Hepatocyte (in vitro differentiated cells): ENCODE results near the gene LHB. TPM values are rescaled to one million over a fixed set of nuclear protein-coding genes. Genes with fewer than 3 reads are reported as not detected.
A peak's percentile ranks its signal among the peaks of the same experiment; 100 is the strongest.
"Not testable (repeated sequence)": the region's sequence is repeated elsewhere in the genome, so short reads cannot be mapped to it uniquely, and the experiment has no call there.

Source experiments
- DNase-seq: peaks from one replicate; pipeline ENCODE4 v3.0.0-alpha.2; 2016; ENCODE audit warnings: low spot score
- H2AFZ ChIP-seq: fragments of 200-600 bp; sonication (generic); 2 replicates; pipeline ENCODE4 v1.6.0; 2016; ENCODE audit warnings: antibody characterized with exemption, mild to moderate bottlenecking
- H3K27ac ChIP-seq: fragments of 200-600 bp; sonication (generic); 2 replicates; pipeline ENCODE4 v1.5.1; 2016; ENCODE audit warnings: mild to moderate bottlenecking
- H3K27me3 ChIP-seq: fragments of 200-600 bp; sonication (generic); 2 replicates; pipeline ENCODE4 v1.6.1; 2016
- H3K36me3 ChIP-seq: fragments of 200-600 bp; sonication (generic); replicated peaks from 2 replicates; pipeline ENCODE4 v1.5.1; 2016; ENCODE audit warnings: low read depth; ENCODE audit not compliant: insufficient read depth
- H3K4me1 ChIP-seq: fragments of 200-600 bp; sonication (generic); 2 replicates; pipeline ENCODE4 v1.5.1; 2016; ENCODE audit warnings: mild to moderate bottlenecking, moderate library complexity; ENCODE audit not compliant: insufficient read depth
- H3K4me2 ChIP-seq: fragments of 200-600 bp; sonication (generic); 2 replicates; pipeline ENCODE4 v1.6.0; 2016
- H3K4me3 ChIP-seq: fragments of 200-600 bp; sonication (generic); 2 replicates; pipeline ENCODE4 v1.5.1; 2016; ENCODE audit warnings: mild to moderate bottlenecking
- H3K79me2 ChIP-seq: fragments of 200-600 bp; sonication (generic); 2 replicates; pipeline ENCODE4 v1.6.0; 2017; ENCODE audit warnings: mild to moderate bottlenecking
- H3K9me2 ChIP-seq: fragments of 200-600 bp; sonication (generic); replicated peaks from 2 replicates; pipeline ENCODE4 v1.6.0; 2017; ENCODE audit warnings: mild to moderate bottlenecking; ENCODE audit not compliant: insufficient read depth
- H3K9me3 ChIP-seq: fragments of 200-600 bp; sonication (generic); 2 replicates; pipeline ENCODE4 v1.5.1; 2016; ENCODE audit warnings: low read depth, mild to moderate bottlenecking
- H4K20me1 ChIP-seq: fragments of 200-600 bp; sonication (generic); 2 replicates; pipeline ENCODE4 v1.6.0; 2016; ENCODE audit warnings: mild to moderate bottlenecking; ENCODE audit not compliant: insufficient read depth, poor library complexity, severe bottlenecking
- EZH2 ChIP-seq: fragments of 200-600 bp; sonication (generic); IDR thresholded peaks from 2 replicates; pipeline ENCODE4 v1.6.1; 2016; ENCODE audit warnings: antibody characterized with exemption, mild to moderate bottlenecking, borderline replicate concordance
- EZH2phosphoT487 ChIP-seq: fragments of 200-600 bp; sonication (generic); IDR thresholded peaks from one replicate; pipeline ENCODE4 v1.6.1; 2018; ENCODE audit warnings: antibody characterized with exemption, mild to moderate bottlenecking, low read depth, moderate library complexity; ENCODE audit not compliant: unreplicated experiment, severe bottlenecking
- WGBS: methylation state at CpG from one replicate; pipeline ENCODE4 v1.1.6; 2016; ENCODE audit warnings: low lambda C conversion rate; ENCODE audit errors: missing lambda C conversion rate; 5-methylcytosine and 5-hydroxymethylcytosine counted together
- polyA plus RNA-seq: library from polyadenylated mRNA; unstranded; fragments of >200 nt; fragmentation: Nextera tagmentation; extraction: Ambion mirVana; gene quantifications from 2 replicates; pipeline ENCODE4 v1.2.1, GENCODE V29; 2016
- total RNA-seq: library from RNA; depleted of rRNA; stranded (reverse); fragments of >200 nt; gene quantifications from 2 replicates; pipeline ENCODE4 v1.2.3, GENCODE V29; 2014
- TF ChIP-seq, protein P1 (sequence below): fragments of 200-600 bp; sonication (generic); IDR thresholded peaks from 2 replicates; pipeline ENCODE4 v1.5.1; 2016; ENCODE audit warnings: antibody characterized with exemption, mild to moderate bottlenecking; ENCODE audit not compliant: poor library complexity

LHB gene
- total and polyA plus RNA-seq, 2 experiments from 2014 or later: not detected

DNA sequence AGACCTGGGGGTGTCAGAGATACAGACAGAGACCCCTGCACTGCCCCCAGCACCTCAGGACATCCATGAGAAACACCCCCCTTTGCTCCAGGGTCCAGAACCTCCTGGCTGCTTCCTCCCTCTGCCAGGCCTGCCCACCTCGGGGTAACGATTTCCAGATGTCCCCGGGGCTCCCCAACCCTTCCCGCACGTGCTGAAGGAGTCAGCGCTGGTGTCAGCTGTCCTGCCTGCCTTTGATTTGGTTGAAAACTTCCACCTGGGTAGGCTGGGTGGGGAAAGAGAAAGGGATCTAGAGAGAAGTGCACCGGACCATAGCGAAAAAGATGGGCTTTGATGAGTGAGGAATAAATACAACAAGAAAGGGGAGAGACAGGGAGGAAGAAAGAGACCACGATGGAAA is 42.2 kb upstream of the LHB start:
- H3K9me3 ChIP-seq: no peaks in the 10 kb centered on the region
- peaks cover 9% of the 10 kb centered on the region for H3K27me3 ChIP-seq
- H3K36me3 ChIP-seq: no peaks in the 10 kb centered on the region
- H3K9me2 ChIP-seq: no peaks in the 10 kb centered on the region
- H4K20me1 ChIP-seq: no peaks in the 10 kb centered on the region
- 60% methylated on average over 9 of the region's 9 CpGs for WGBS
- H3K27ac ChIP-seq: no peak overlapping the region
- no peak for TF ChIP-seq EZH2
- TF ChIP-seq, protein P1, sequence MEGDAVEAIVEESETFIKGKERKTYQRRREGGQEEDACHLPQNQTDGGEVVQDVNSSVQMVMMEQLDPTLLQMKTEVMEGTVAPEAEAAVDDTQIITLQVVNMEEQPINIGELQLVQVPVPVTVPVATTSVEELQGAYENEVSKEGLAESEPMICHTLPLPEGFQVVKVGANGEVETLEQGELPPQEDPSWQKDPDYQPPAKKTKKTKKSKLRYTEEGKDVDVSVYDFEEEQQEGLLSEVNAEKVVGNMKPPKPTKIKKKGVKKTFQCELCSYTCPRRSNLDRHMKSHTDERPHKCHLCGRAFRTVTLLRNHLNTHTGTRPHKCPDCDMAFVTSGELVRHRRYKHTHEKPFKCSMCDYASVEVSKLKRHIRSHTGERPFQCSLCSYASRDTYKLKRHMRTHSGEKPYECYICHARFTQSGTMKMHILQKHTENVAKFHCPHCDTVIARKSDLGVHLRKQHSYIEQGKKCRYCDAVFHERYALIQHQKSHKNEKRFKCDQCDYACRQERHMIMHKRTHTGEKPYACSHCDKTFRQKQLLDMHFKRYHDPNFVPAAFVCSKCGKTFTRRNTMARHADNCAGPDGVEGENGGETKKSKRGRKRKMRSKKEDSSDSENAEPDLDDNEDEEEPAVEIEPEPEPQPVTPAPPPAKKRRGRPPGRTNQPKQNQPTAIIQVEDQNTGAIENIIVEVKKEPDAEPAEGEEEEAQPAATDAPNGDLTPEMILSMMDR: no peak
- no peak for DNase-seq
- peaks cover 17% of the 10 kb centered on the region for H3K4me1 ChIP-seq
- H3K79me2 ChIP-seq: no peaks in the 10 kb centered on the region
- H3K4me2 ChIP-seq: no peak overlapping the region
- H3K4me3 ChIP-seq: no peak overlapping the region
- H2AFZ ChIP-seq: no peak overlapping the region

DNA sequence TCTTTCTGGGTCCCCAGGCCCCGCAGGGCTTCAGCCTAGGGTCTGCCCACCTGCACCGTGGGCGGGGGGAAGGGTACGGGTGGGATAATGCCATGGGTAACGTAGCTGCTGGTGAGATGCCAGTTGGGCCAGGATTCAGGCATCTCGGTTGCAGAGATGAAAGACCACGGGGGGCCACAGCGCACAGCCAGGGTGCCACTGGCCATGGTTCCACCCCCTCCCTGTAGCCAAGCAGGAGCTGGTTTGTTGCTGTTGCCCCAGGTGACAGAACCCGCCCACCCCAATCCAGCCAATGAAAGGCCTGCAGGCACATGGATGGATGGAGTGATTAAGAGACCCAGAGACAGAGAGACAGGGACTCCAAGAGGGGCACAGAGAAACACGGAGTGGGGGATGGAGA is 41.7 kb upstream of the LHB start:
- Histone ChIP-seq H3K27me3 (peaks cover 9% of the 10 kb centered on the region), H4K20me1 (no peaks in the 10 kb centered on the region), H3K27ac (no peak overlapping the region), H3K4me1 (peaks cover 17% of the 10 kb centered on the region), H3K9me3 (no peaks in the 10 kb centered on the region), H3K79me2 (no peaks in the 10 kb centered on the region), H3K9me2 (no peaks in the 10 kb centered on the region), H3K4me3 (no peak overlapping the region), H3K4me2 (no peak overlapping the region), H3K36me3 (no peaks in the 10 kb centered on the region), H2AFZ (no peak overlapping the region)
- no peak for TF ChIP-seq EZH2
- no peak for DNase-seq
- WGBS: 76% methylated on average over 4 of the region's 10 CpGs

DNA sequence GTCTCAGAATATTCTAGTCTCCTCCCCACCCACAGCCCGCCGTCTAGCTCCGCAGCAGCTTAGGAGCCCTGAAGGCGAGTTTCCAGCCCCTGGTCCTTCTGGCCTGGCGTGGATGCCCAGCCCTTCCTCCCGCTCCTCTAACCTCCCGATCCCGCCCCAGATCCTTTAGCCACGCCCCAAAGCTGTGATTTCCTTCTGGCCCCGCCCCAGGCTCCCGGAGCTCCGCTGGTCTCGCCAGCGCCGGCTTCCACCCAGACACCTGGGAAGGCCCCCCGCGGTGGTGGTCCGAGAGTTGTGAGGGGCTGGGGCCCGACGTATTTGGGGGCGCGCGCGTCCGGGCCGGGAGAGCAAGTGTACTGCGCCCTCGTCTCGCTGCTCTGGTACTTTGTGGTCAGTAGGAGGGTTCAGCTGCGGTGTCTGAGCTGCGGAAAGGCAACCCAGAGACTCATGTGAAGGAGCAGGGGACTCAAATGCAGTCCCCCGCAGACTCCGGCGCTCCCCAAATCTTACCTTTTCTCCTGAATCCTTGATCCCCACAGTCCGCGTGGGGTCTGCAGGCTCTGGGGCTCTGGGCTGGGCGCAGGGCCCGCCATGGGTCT is 40.8 kb upstream of the LHB start, which contains the start of gene CGB7:
Gene CGB7, minus strand, starts transcription at position 114 of the 599 bp plus-strand sequence. CDS start 2,374 bp downstream, outside the sequence.
- no peak within 1 kb of the TSS for H3K27ac ChIP-seq
- peaks cover 17% of the 10 kb centered on the region for H3K4me1 ChIP-seq
- no peaks in the 10 kb centered on the region for H3K79me2 ChIP-seq
- WGBS: 16% methylated on average over 34 of the region's 38 CpGs
- H4K20me1 ChIP-seq: no peaks in the 10 kb centered on the region
- H3K4me2 ChIP-seq: peak within 1 kb of the TSS; percentile 99
- H3K4me3 ChIP-seq: peak within 1 kb of the TSS; percentile 36
- H2AFZ ChIP-seq: no peak within 1 kb of the TSS
- DNase-seq: peak; percentile 78
- TF ChIP-seq EZH2 (no peak), EZH2phosphoT487 (no peak)
- TF ChIP-seq, protein P1: no peak
- no peaks in the 10 kb centered on the region for H3K9me2 ChIP-seq
- H3K27me3 ChIP-seq: peaks cover 9% of the 10 kb centered on the region
- H3K36me3 ChIP-seq: no peaks in the 10 kb centered on the region
- no peaks in the 10 kb centered on the region for H3K9me3 ChIP-seq

DNA sequence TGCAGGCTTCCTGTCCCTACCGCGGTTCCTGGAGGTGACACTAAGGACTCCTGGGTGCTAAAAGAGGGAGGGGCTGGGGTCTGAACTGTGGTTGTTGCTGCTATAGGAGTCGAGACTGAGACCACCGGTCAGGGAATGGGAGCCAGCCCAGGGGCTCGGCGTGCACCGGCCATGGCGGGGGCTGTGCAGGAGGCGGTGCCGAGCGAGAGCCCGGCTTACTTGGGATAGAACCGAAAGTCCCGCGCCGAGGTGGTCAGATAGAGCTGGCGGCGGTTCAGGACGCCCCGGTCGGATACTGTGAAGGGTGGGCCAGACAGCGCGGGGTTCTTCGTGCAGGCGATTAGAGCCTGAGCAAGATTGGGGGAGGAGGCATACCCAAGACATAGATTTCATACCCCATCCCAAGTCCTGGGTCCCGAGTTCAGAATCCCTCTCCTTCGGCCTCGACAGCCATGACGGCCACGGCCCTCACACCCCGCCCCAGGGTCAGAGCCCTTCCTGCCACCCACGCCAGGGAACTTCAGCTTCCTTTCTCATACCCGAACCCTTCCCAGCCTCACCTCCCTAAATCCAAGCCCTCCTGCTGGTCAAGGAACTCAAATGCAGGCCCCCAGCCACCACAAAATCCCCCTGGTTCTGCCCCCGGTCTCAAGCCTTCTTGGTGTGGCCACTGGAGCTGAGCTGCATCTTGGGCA is 40.2 kb upstream of the LHB start:
- H3K4me2 ChIP-seq: peak overlapping the region; percentile 99
- not testable (repeated sequence) for H4K20me1 ChIP-seq, H3K36me3 ChIP-seq, H3K27me3 ChIP-seq, H3K79me2 ChIP-seq, H3K9me2 ChIP-seq, H3K4me3 ChIP-seq, H3K27ac ChIP-seq, H2AFZ ChIP-seq, H3K9me3 ChIP-seq, DNase-seq
- 37% methylated on average over 34 of the region's 34 CpGs for WGBS
- peaks cover 17% of the 10 kb centered on the region for H3K4me1 ChIP-seq
